OCI-LY7 (cell line): Measurements from ENCODE around the gene FLNA. TPM values are rescaled to one million over a fixed set of nuclear protein-coding genes. Genes with fewer than 3 reads are reported as not detected.

Experiments
- BruUV-seq: library from RNA; stranded (reverse); fragments of 400-500 nt; replicated peaks from 2 replicates; lab custom pipeline; 2021; lab: Mats Ljungman, UMichigan
- CTCF ChIA-PET: fragments of 300-600 bp; sonication (Branson Sonifier 250); formaldehyde crosslinking; loops from one replicate; lab custom pipeline; 2022; ENCODE audit warnings: antibody characterized with exemption; ENCODE audit not compliant: unreplicated experiment; lab: Charles Lee
- POLR2A ChIA-PET: fragments of 300-600 bp; sonication (Branson Sonifier 250); formaldehyde crosslinking; loops from one replicate; lab custom pipeline; 2022; ENCODE audit warnings: antibody characterized with exemption; lab: Charles Lee
- DNase-seq: peaks from one replicate; pipeline ENCODE4 v3.0.0-alpha.2; 2015; ENCODE audit warnings: low spot score
- H2AFZ ChIP-seq: fragments of 200-600 bp; sonication (generic), shearing (Covaris generic); 2 replicates; pipeline ENCODE4 v1.6.1; 2014; ENCODE audit warnings: mild to moderate bottlenecking, antibody characterized with exemption, low read length, moderate library complexity
- H3K27ac ChIP-seq: fragments of 200-600 bp; sonication (generic); 2 replicates; pipeline ENCODE4 v1.5.1; 2014; ENCODE audit warnings: mixed run types, low read depth, mild to moderate bottlenecking, moderate library complexity, low read length, inconsistent platforms; ENCODE audit not compliant: poor library complexity, severe bottlenecking
- H3K36me3 ChIP-seq: fragments of 200-600 bp; sonication (generic); 2 replicates; pipeline ENCODE4 v1.6.1; 2014; ENCODE audit warnings: mild to moderate bottlenecking, antibody characterized with exemption, low read length, moderate library complexity, mixed read lengths; ENCODE audit not compliant: insufficient read depth
- H3K4me1 ChIP-seq: fragments of 200-600 bp; sonication (generic); 2 replicates; pipeline ENCODE4 v1.5.1; 2014; ENCODE audit warnings: mild to moderate bottlenecking, low read length; ENCODE audit not compliant: insufficient read depth, poor library complexity, severe bottlenecking
- H3K4me2 ChIP-seq: fragments of 200-600 bp; sonication (generic); 2 replicates; pipeline ENCODE4 v1.6.1; 2014; ENCODE audit warnings: mild to moderate bottlenecking, low read length
- H3K4me3 ChIP-seq: fragments of 200-600 bp; sonication (generic); 2 replicates; pipeline ENCODE4 v1.5.1; 2014; ENCODE audit warnings: mild to moderate bottlenecking, low read depth, low read length; ENCODE audit not compliant: poor library complexity, severe bottlenecking
- H3K79me2 ChIP-seq: fragments of 200-600 bp; sonication (generic); 2 replicates; pipeline ENCODE4 v1.6.1; 2016; ENCODE audit warnings: low read depth, mild to moderate bottlenecking, low read length, moderate library complexity, mixed read lengths; ENCODE audit not compliant: insufficient read depth
- H3K9me2 ChIP-seq: fragments of 200-600 bp; sonication (generic); 2 replicates; pipeline ENCODE4 v1.6.1; 2016; ENCODE audit warnings: mild to moderate bottlenecking, low read length, mixed read lengths; ENCODE audit not compliant: insufficient read depth
- H3K9me3 ChIP-seq: fragments of 200-600 bp; sonication (generic); 2 replicates; pipeline ENCODE4 v1.6.1; 2014; ENCODE audit warnings: mild to moderate bottlenecking, mixed run types, low read length, mixed read lengths
- H4K20me1 ChIP-seq: fragments of 200-600 bp; sonication (generic); 2 replicates; pipeline ENCODE4 v1.6.1; 2014; ENCODE audit warnings: mild to moderate bottlenecking, antibody characterized with exemption, low read length, moderate library complexity, mixed read lengths; ENCODE audit not compliant: insufficient read depth
- EZH2phosphoT487 ChIP-seq: fragments of 200-600 bp; sonication (generic); IDR thresholded peaks from 2 replicates; pipeline ENCODE4 v1.6.1; 2018; ENCODE audit warnings: low read depth, borderline replicate concordance, mild to moderate bottlenecking, mixed run types, antibody characterized with exemption, low read length, moderate library complexity, mixed read lengths
- intact Hi-C: fragments of 100-400 bp; cut with micrococcal nuclease; formaldehyde crosslinking; loops from one replicate; pipeline ENCODE4 v1.10.0; 2022; ENCODE audit not compliant: unreplicated experiment
- total RNA-seq, 2 experiments: library from RNA; depleted of rRNA in 1 of 2; stranded (reverse); fragments of >200 nt in 1 of 2; shearing (Covaris generic) in 1 of 2; gene quantifications; 2 replicates each; pipeline ENCODE4 v1.2.3, GENCODE V29; 2014 to 2022
- TF ChIP-seq, protein P1 (sequence below): fragments of 200-600 bp; sonication (generic); conservative IDR thresholded peaks from 2 replicates; pipeline ENCODE4 v1.5.1; 2014; ENCODE audit warnings: mild to moderate bottlenecking, antibody characterized with exemption, low read length, moderate library complexity, mixed read lengths

FLNA gene
- total RNA-seq, 2 experiments from 2014 or later = 78.8 to 97.7 TPM

DNA sequence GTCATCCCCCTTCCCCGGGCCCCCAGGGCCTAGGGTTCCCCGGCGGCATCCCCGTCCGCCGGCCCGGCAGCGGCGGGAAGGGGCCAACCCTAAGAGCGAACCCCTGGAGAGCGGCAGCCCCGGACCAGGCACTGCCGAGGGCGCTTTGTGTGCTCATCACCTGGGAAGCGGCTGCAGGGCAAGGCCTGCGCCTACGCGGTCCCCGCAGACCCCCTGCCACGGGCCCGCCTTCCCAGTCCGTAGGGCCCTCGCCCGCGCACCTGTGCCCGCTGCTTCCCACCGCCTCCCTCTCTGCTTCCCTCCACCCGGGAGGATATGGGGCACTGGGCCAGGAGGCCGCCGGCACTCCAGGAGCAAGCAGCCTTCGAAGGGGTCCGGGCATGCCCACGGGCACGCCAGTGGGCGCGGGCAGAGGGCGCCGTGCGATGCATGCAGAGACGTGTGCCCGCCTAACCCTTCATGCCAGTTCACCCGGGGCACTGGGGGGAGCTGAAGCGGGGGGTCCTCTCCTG, 2.6 kb downstream of the FLNA start:
- no peak for DNase-seq
- intact Hi-C loops = loop anchor here (10.0 kb wide), 1 partner anchor 447 kb away; the partner anchor contains the start of gene ARHGAP4
- Histone ChIP-seq H3K4me1 (peaks cover 36% of the 10 kb centered on the region), H2AFZ (no peak overlapping the region), H3K9me3 (no peaks in the 10 kb centered on the region), H3K4me3 (peak overlapping the region; percentile 74), H4K20me1 (0 out of 2 replicates have a peak, but pooled peaks cover 3% of the 10 kb centered on the region), H3K27ac (no peak overlapping the region), H3K4me2 (peak overlapping the region; percentile 73), H3K79me2 (peaks cover 16% of the 10 kb centered on the region; the same call in 1 of the 2 replicates), H3K36me3 (peaks cover 6% of the 10 kb centered on the region; the same call in 1 of the 2 replicates), H3K9me2 (no peaks in the 10 kb centered on the region)
- CTCF ChIA-PET = no interaction called here
- no TSS peak for BruUV-seq
- TF ChIP-seq, protein P1, sequence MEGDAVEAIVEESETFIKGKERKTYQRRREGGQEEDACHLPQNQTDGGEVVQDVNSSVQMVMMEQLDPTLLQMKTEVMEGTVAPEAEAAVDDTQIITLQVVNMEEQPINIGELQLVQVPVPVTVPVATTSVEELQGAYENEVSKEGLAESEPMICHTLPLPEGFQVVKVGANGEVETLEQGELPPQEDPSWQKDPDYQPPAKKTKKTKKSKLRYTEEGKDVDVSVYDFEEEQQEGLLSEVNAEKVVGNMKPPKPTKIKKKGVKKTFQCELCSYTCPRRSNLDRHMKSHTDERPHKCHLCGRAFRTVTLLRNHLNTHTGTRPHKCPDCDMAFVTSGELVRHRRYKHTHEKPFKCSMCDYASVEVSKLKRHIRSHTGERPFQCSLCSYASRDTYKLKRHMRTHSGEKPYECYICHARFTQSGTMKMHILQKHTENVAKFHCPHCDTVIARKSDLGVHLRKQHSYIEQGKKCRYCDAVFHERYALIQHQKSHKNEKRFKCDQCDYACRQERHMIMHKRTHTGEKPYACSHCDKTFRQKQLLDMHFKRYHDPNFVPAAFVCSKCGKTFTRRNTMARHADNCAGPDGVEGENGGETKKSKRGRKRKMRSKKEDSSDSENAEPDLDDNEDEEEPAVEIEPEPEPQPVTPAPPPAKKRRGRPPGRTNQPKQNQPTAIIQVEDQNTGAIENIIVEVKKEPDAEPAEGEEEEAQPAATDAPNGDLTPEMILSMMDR = no peak
- no peak for TF ChIP-seq EZH2phosphoT487
- POLR2A ChIA-PET = no interaction called here

- no TSS peak for BruUV-seq
- TF ChIP-seq EZH2phosphoT487 = no peak
- TF ChIP-seq, protein P1 = no peak
- Histone ChIP-seq H3K36me3 (peaks cover 8% of the 10 kb centered on the region; the same call in 1 of the 2 replicates), H4K20me1 (0 out of 2 replicates have a peak, but pooled peaks cover 3% of the 10 kb centered on the region), H3K27ac (no peak overlapping the region), H3K4me2 (peak overlapping the region; percentile 98), H3K79me2 (peaks cover 16% of the 10 kb centered on the region; the same call in 1 of the 2 replicates), H3K4me3 (peak overlapping the region; percentile 74), H3K9me3 (no peaks in the 10 kb centered on the region), H3K4me1 (peaks cover 36% of the 10 kb centered on the region), H2AFZ (no peak overlapping the region), H3K9me2 (no peaks in the 10 kb centered on the region)
- intact Hi-C loops = loop anchor here (10.0 kb wide), 1 partner anchor 446 kb away; the partner anchor contains the start of gene ARHGAP4
- POLR2A ChIA-PET = interaction anchor here (0.7 kb wide), 1 partner anchor 64 kb away, joined by 4 read pairs; no protein-coding TSS in a partner anchor
- DNase-seq = peak; percentile 93
- CTCF ChIA-PET = no interaction called here
Measured at GRCh38 chrX:154371017-154371788, 3.2 kb downstream of the FLNA start.
